Activated CD8-positive, alpha-beta memory T cell treated with anti-CD3 and anti-CD28 coated beads for 4 hours (primary cell): ENCODE results near the gene ZDHHC24.
A peak's percentile ranks its signal among the peaks of the same experiment; 100 is the strongest.

ENCODE experiments used
- DNase-seq, 2 donors: peaks; one replicate each; pipeline ENCODE4 v3.0.0-alpha.2; 2020; ENCODE audit warnings: low read depth in 2 of 2

ZDHHC24 gene

GRCh38 chr11:66494935-66495334, 50.9 kb downstream of the ZDHHC24 start:
- no peak for DNase-seq

GRCh38 chr11:66494458-66494857, 51.4 kb downstream of the ZDHHC24 start:
- DNase-seq, result no peak

GRCh38 chr11:66493130-66493529, 52.7 kb downstream of the ZDHHC24 start:
- DNase-seq, result no peak

DNA sequence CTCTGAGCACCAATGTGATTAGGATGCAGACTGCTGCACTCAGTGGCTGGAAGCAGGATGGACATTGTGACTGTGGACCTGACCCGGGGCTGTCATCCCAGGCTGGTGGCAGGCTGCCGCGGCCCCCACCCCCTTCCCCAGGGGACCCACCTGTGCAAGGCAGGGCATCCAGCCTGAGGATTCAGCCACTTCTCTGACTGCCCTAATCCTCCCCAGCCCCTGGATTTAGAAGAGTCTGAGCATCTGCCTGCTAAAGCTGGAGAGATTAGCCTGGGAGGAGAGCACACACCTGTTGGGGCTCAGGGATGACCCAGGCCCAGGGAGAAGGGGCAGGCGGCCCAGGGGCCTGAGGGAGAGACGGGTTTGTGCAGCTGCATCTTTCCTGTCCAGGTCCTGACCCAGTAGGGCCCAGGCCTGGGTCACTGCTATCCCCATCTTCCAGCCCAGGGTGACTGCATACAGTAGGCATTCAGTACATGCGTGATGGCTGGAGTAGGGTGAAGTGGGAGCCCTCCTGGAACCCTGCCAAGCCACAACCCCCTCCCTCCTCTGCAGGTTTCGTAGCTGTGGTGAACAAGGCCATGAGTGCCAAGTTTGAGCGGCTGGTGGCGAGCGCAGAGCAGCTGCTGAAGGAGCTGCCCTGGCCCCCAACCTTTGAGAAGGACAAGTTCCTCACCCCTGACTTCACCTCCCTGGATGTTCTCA, 53.5 kb downstream of the ZDHHC24 start:
- DNase-seq, result no peak

- no peak for DNase-seq
These were observed 54.4 kb downstream of the ZDHHC24 start for GRCh38 chr11:66491315-66491935.

DNA sequence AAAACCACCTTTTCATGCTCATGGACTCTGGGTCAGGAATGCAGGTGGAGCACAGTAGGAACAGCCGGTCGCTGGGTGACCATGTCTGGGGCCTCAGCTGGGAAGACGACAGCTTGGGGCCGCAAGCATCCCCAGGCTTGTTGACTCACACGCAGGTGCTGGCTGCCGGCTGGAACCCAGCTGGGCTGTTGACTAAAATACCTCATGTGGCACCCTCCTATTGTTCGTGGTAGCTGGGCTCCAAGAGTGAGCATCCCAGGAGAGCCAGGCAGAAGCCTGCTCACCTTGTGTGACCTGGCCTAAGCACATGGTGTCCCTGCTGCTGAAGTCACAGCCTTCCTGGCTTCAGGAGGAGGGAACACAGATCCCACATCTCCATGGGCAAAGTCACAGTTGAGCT, 56.2 kb downstream of the ZDHHC24 start:
- no peak for DNase-seq

GRCh38 chr11:66488957-66489356, 56.9 kb downstream of the ZDHHC24 start:
- DNase-seq, result no peak

- DNase-seq, result no peak
These were observed 61.0 kb downstream of the ZDHHC24 start for GRCh38 chr11:66484806-66485380.

DNA sequence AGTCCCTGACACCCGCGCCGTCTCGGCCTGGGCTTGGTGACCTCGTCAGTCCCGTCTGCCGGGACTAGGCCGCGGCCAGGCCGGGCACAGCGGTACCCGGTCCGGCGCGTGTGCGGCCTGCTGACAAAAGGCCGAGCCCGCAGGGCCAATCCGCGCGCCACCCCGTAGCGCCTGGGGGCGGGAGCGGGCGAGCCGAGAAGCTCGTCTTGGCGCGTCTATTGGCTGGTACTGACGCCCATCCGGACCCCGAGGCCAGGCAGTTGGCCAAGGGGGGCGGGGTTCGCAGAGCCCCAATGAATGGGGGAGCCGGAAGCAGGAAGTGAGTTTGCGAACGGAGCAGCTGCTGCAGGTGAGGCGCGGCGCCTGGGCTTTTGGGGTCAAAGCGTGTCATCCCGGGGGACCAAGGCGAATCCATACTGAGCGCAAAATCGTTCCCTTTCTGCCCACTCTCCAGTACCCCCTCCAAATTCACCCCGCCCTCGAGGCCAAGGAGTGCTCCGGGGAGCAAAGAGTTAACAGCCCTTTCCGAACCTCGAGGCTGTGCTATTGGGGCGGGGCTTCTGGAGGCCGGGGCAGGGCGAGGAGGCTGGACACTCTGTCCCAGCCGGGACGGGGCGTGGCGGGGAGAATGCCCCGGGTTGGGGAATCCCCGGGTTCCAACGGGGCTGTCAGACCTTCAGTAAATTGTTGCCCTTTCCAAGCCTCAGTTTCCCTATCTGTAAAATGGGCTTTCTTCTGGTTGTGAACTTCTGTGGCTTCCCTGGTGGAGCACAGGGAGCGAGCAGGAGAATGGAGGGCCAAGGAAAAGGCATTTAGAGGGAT, 65.5 kb downstream of the ZDHHC24 start, which contains the start of gene DPP3:
DPP3 (plus strand) TSS at position 318 of the 822 bp plus-strand sequence. CDS start 1,767 bp downstream, outside the sequence.
- DNase-seq, result peak; percentile 88 to 89

DNA sequence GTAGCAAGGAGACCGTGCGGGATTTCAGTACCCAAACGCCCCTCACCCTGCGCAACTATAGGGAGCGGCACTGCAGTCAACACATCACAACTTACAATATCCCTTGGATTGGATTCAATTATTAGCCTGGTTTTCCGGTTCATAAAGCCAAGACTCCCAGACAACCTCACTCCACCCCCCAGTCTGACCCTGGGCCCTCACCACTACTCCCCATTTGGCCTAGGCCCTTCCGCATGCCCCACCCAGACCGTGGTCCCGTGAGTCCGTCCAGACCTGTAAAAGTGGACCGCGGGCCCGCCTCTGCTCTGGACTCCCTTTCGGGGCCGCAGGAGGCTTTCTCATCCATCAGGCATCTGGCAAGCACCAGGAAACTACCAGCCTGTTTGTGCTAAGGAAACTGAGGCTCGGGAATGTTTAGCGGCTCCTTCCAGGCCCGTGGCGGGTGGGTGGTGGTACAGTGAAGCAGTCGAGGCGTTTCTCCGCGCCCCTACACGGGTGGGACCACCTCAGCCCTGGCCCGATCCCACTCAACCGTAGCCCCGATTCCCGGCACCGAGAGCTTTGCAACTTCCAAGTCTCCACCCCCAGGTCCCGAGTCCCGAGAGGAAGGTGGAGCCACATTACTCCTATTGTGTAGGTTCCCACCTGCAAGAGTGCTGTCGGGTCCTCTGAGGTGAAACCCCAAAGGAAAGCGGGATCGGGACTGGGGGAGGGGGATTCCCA, 66.3 kb downstream of the ZDHHC24 start:
- DNase-seq, result no peak

GRCh38 chr11:66478729-66479393, 67.0 kb downstream of the ZDHHC24 start:
- no peak for DNase-seq

DNA sequence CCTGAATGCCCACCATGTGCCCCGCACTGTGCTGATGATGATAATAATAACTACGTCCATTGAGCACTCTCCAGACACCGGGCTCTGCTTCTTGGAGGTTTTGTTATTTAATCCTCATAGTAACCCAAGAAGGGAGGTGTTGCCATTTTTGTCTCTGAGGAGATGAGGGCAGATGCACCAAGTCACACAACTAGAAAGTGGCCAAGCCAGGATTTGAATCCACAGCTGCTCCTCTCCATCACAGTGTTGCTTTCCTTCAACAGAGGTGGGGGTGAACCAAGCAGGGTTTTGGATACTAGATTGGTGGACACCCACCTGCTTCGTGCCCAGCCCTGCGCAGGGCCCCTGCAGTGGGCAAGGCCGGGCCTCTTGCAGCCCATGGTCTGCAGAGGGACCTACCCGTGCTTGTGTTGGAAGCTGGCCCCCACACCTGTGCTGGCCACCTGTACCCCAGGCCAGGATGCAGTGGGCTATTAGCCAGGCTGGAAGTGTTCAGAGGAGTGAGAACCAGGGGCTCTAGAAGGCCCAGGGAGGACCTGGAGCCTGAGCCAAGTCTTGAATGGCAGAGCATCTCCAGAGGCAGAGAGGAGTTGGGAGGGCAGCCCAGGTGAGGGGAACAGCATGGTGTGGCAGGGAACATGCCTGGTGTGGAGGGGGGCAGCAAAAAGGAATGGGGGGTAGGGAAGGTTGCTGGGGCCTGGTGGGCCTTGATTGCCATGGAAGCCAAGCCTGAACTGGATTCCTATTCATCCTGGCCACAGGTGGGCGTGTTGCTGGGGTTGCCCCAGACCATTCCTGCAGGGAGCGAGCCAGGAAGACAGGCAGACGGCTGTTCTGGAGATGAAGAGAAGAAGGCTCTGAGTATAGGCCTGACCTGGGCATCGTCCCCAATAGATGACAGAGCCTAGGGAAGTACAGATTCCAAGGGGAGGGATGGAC, 68.3 kb downstream of the ZDHHC24 start:
- no peak for DNase-seq

DNA sequence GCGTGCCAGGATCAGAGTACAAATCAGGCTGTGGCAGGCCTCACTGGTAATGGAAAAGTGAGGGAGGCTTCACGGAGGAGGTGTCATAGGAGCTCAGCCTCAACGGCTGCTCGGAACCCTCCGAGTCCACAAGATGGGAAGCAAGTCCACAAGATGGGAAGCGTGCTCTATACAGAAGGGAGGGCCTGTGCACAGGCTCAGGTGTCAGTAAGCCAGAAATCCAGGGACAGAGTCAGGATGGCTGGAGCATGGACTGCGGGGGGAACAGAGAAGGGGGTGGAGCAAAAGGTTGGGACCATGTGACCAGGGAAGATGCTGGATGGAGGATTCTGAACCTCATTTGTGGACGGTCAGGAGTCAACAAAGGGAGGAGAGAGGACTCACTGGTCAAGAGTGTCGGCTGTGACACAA, 69.0 kb downstream of the ZDHHC24 start:
- no peak for DNase-seq

DNA sequence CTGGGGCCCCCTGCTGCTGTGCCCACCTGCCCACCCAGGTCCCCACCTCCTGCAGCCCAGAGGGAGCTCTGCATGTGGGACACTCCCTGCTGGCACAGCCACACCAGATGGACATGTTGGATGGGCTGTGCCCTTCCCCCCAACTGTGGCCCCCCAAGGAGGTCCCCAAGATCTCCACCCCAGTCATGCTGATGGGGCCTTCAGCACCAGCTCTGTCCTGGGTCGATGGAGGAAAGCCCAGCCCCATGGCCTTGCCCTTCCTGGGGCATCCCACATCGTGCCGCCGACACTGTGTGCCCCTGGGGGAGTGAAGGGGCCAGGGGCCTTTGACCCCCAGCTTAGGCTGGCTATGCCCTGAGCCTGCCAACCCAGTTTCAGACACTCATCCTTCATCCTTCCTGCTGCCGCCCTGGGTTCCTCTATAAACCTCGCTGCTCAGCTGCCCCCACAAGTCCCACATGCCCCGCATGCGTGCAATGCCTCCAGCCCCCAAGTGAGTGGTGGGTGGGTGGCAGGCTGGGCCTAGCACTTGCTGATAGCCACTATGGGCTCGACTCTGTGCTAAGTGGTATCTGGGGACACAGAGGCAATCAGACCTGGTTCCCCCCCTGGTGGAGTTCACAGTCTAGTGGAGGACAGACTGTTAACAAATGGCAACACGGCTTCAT, 69.5 kb downstream of the ZDHHC24 start:
- no peak for DNase-seq

- no peak for DNase-seq
These were observed 70.3 kb downstream of the ZDHHC24 start for GRCh38 chr11:66475349-66476172.

- no peak for DNase-seq
These were observed 72.0 kb downstream of the ZDHHC24 start for GRCh38 chr11:66473608-66474515.

- no peak for DNase-seq
These were observed 72.7 kb downstream of the ZDHHC24 start for GRCh38 chr11:66473167-66473566.
